SK-N-MC (cell line): Measurements from ENCODE around the gene IFIT2.

Experiments
- EZH2 ChIP-seq: fragments of 200-600 bp; sonication (generic); IDR thresholded peaks from one replicate; pipeline ENCODE4 v1.6.1; 2017; ENCODE audit warnings: antibody characterized with exemption
- POLR2AphosphoS5 ChIP-seq: IDR thresholded peaks from 2 replicates; pipeline ENCODE4 v1.6.1; 2012; ENCODE audit warnings: mild to moderate bottlenecking, low read depth, low read length, borderline replicate concordance

DNA sequence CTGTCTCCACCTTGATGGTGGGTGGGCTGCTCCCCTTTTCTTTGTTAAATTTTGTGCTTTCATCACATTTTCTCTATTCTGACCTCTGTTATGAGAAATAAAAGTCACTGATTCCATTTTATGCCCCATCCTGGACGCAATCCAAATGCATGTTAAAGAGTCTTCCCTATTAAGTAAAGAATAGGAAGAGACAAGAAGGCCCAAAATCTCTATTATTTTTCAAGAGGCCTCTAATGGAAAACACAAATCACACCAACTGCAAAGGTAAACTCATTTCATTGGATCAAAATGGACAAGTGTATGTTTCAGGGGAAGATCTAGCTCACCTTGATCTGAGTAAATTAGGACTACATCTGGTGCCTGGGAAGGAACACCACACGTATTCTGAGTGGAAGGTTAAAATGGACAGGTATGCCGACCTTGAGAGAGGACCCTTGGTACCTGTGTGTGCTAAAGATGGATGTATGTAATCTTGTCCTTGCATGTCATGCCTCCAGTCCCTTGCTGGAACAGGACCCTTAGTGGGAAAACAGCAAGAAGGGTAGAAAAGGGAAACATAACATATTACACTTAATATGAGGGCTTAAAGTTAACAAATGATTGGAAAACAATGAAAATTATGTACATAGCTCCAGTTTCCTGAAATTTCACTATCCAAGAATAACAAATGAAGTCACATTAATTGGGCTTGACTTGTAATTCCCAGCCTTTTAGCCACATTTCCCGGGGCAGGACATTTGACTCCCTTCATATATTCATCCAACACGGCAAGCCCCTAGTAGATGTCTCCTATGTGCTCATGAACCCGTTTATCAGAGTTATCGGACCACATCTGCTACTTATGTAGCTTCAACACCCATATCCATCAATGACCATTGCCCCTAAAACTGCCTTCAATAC is 7.6 kb downstream of the IFIT2 start:
- TF ChIP-seq EZH2 (no peak), POLR2AphosphoS5 (no peak)
